Embryonic facial prominence (tissue), 1 donor: ENCODE results near the gene LEMD3.
A peak's percentile ranks its signal among the peaks of the same experiment; 100 is the strongest.

Experiments used
- DNase-seq: peaks from one replicate; pipeline ENCODE4 v3.0.0-alpha.2; 2016; ENCODE audit errors: extremely low spot score

The LEMD3 gene

DNA sequence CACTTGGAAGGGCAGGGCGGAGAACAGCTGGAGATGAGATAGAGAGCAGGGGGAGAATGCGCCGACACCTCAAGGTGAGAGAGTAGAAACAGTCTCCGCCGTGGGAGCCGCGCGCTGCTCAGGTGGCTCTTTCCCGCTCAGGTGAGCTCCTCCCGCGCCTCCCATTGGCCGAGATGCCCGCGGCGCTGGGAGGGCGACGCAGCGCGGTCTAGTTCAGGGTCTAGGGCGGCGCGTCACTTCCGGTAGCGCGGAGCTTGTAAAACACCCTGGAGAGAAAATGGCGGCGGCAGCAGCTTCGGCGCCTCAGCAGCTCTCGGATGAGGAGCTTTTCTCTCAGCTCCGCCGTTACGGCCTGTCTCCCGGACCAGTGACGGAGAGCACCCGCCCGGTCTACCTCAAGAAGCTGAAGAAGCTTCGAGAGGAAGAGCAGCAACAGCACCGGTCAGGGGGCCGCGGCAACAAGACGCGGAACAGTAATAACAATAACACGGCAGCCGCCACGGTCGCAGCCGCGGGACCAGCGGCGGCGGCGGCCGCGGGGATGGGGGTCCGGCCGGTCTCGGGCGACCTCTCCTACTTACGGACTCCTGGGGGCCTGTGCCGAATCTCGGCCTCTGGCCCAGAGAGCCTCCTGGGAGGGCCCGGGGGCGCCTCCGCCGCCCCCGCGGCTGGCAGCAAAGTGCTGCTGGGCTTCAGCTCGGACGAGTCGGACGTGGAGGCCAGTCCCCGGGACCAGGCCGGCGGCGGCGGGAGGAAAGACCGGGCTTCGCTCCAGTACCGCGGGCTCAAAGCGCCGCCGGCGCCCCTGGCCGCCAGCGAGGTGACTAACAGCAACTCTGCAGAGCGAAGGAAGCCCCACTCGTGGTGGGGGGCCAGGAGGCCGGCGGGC is at the start of gene LEMD3:
TSS of gene LEMD3 (plus strand) at position 264 of the 889 bp plus-strand sequence. CDS start at position 278, 14 bp downstream.
- peak; percentile 89 for DNase-seq

DNA sequence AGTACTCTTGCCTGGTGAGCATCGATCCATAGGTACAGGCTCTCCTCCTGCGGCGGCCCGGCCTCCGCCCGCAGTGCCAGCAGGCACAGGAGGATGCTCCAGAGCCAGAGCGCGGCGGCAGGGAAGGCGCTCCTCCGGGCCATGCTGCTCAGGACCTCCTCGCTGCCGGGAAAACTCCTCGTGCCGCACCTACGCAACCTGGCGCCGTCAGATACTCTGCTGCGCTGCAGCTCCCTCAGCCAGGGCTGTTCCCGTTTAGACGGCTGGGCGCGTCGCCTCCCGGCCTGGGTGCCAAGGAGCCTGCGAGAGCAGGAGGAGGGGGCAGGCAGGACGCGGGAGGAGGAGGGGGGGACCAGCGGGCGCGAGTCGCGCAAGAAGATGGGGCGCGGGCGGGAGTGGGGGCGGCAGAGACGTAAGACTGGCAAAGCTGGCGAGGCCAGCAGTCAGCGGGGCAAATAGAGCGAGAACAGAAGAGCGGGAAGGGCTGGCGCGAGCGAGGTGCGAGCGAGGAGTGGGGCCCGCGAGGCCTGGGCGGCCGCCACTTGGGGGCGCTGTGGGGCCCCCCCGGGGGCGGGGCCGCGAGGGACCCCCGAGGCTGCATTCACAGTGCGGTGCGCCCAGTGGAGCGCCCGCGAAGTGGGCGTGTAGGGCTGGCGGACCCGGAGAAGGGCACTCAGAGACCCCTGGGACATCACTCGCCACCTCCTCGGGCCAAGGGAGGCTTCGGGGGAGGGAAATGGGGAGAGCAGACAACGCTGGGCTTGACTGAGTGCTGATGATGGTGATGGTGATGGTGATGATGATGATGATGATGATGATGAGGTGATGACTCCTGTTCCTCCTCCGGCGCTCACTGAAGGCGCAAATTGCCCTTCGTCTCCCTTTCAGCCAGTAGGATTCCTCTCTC is 48.1 kb upstream of the LEMD3 start, which contains the start of gene WIF1:
TSS of gene WIF1 (minus strand) at position 257 of the 907 bp plus-strand sequence. CDS start at position 143, 114 bp downstream.
- DNase-seq, result no peak

DNA sequence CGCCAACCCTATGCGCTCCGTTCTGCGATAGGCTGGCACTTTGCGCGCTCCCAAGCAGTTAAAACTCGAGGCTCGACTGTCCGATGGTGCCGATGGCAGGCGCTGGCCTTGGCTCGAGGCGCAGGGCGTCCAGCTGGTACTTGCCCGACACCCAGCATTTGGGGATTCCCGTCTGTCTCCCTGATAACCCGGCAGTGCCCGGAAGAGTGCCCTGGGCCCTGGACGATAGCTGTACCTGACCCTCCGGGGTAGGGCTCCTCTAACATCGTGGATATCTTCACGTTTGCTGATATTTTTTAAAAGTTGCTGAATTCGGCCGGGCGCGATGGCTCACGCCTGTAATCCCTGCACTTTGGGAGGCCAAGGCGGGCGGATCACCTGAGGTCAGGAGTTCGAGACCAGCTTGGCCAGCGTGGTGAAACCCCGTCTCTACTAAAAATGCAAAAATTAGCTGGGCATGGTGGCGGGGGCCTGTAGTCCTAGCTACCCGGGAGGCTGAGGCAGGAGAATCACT is 47.4 kb upstream of the LEMD3 start:
- no peak for DNase-seq

DNA sequence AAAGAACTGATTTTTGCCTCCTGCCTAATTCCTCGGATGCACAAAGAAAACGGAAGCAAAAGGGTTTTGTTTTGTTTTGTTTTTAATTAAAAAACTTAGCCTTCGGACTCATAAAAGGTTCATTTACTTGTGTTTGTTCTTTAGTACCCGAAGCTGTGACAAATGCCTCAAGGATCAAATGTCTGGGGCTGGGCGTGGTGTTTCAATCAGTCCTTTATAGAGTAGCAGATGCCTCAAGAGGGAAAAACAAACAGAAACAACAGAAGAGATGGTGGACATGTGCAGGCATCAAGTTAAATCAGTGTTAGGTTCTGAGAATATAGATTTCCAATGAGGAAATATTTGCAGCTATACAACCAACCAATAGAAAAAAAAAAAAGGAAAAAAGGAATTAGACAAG is 46.7 kb upstream of the LEMD3 start:
- no peak for DNase-seq

DNA sequence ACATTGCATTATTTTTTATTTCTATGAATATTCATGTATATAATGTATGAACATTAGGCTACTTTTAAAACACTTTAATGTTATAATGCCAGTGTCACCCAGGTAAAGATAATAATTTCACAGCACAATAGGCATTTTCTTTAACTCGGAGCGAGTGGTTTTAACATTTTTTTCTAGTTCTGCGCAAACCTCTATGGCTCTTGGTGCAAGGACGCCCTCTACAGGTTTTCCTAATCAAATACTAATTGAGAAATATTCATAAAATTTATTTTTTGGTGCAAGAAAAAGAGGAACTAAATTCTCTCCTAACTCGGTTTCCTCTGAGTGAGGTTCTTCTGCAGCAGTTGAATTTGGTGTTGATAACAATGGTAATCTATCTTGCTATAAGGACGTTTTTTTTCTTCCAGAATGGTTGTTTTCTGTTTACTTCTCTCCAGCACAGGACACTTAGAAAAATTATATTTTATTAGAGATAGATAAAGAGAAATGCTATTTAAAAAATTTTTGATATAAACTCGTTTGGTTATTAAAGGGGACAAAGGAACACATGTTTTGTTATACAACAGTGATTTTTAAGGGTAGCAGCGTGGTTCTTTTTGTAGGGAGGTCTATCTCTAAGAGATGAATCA is 45.8 kb upstream of the LEMD3 start:
- peak; percentile 39 for DNase-seq

DNA sequence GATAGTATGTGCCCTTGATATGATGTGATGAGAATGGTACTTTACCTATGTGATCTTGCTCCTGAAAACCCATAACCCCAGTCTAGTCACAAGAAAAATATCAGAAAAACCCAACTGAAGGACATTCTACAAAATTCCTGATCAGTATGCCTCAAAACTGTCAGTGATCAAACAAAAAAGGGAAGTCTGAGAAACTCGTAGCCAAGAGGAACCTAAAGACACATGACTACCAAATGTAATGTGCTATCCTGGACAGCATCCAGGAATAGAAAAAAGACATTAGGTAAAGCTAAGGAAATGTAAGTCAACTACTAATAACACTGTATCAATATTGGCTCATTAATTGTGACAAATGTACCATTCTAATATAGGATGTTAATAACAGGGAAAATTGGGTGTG is 44.1 kb upstream of the LEMD3 start:
- no peak for DNase-seq

DNA sequence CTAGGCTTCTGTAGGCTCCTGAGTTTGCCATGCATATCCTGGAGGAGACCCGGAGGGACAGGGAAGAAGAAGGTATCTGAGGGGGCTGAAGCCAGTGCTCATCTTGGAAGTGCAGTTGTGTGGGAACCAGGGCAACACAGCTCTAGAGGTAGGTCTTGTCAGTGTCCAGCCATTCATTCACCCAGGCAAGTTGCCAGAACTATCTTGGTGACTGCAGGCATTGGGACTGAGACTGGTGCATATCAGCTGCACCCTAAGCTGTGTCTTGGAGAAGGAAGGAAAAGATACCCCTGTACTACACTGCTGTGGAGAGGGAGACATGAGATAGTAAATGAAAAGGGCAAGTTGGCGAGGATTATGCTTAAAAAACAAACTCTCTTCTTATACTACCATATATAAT is 43.4 kb upstream of the LEMD3 start:
- no peak for DNase-seq

DNA sequence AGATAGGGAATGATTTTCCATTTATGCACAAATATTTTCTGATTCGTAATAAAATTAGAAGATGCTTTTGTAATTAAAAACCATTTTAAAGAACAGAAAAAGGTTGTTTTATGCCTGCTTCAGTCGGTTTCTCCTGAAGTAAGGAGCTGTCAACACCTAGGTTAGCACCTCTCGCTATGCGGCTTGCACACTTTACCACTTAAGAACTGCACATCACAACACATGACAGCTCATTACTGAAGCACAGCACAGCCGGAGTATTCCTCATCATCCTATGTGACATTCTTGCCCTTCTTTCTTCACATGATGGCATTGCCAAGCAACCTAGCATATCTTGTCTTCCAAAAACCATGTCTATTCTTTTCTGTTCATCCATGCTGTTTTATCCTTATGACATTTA is 42.9 kb upstream of the LEMD3 start:
- no peak for DNase-seq

DNA sequence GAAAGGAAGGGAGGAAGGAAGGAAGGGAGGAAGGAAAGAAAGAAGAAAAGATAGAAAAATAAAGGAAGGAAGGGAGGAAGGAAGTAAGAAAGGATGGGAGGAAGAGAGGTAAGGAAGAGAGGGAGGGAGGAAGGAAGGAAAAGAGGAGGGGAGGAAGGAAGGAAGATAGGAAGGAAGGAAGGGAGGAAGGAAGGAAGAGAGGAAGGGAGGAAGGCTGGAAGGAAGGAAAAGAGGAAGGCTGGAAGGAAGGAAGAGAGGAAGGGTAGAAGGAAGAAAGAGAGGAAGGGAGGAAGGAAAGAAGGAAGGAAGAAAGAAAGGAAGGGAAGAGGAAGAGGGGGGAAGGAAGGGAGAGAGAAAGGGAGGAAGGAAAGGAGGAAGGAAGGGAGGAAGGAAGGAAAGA is 35.5 kb upstream of the LEMD3 start:
- DNase-seq, result no peak

DNA sequence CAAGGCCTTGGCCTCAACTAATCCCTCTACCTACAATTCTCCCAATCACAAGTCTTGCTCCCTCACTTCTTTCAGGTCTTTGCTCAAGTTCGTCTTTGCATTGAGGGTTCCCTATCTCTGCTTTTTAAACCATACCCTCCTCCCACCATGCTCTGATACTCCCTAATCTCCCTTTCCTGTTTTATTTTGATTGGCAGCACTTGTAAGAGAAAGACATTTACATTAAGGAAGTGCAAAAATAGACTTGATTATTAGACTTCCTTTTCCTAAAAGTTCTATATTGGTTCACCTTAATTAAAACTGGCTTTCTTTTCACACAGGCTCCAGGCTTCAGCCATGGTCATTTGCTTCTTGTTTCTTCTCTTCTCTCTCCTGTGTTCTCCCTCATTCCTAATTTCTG is 30.0 kb upstream of the LEMD3 start:
- DNase-seq, result no peak

DNA sequence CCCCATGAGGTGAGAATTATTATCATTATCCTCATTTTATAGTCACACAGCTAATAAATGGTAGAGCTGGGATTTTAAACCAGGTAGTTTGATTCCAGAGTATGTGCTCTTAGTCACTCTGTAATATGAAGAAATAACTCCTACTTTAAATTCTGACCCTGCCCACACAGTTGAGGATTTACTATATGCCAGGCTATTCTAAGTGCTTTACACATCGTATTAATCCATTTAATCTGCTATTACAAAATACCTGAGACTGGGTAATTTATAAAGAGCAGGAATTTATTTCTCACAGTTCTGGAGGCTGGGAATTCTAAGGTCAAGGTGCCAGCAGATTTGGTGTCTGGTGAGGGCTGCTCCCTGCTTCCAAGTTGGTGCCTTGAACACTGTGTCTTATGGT is 28.6 kb upstream of the LEMD3 start:
- no peak for DNase-seq

DNA sequence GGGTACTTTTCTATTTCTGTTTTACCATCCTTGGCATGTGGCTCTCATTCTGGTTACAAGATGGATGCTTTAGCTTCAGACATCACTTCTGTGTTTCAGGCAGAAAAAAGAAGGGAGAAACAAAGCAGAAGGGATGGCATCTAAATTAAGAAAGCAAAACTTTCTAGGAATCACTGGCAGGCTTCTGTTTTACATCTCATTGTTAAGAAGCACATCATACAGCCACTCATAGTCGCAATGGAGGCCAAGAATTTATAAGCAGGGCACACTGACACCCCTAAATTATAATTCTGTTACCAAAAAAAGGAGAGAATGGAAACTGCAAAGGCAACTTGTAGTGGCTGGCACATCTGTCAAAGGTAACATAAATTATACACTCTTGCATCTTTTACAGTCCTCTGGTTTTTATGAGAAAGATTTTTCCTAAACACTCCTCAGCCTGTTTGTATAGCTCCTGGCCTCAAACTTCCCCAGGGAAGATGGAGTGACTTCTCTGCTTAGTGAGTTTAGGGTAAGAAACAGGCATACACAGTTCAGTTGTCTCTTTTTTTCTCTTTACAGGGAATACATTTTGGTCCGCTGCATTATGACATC is 22.0 kb upstream of the LEMD3 start:
- no peak for DNase-seq

DNA sequence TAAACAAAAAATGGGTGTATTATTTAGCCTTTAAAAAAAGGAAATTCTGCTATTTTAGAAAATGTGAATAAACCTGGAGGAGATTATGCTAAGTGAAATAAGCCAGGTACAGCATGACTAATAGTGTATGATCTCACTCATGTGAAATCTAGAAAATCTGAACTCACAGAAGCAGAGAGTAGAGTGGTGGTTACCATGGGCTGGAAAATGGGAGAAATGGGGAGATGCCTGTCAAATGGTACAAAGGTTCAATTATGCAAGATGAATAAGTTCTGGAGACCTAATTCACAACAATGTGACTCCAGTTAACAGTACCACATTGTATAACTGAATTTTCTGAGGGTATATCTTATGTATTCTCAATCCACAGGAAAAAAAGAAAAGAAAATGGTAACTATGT is 17.4 kb upstream of the LEMD3 start:
- DNase-seq, result no peak

DNA sequence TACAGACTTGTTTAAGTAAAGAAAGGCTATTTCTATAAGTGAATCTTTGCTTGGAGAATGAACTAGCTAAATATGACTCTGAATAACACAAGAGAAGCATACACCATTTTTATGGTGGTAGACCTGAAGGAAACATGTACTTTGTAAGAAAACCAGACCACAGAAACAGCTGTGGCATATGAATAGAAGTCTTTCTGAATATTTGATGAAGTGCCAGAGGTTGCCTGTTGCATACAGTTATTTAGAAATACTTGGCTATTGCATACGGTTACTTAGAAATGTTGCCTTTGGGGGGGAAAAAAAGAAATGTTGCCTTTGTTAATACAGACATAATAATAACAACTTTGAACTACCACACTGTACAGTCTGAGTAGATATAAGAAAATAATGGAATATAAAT is 16.8 kb upstream of the LEMD3 start:
- DNase-seq, result peak; percentile 39

DNA sequence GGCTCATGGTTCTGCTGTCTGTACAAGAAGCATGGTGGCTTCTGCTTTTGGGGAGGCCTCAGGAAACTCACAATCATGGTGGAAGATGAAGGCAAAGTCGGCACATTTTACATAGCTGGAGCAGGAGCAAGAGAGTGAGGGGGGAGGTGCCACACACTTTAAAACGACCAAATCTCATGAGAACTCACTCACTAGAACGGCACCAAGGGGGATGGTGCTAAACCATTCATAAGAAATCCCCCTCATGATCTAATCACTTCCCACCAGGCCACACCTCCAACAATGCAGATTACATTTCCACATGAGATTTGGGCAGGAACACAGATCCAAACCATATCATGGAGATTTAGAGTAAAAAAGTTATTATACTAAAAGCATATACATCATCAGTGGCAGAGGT is 13.6 kb upstream of the LEMD3 start:
- no peak for DNase-seq

DNA sequence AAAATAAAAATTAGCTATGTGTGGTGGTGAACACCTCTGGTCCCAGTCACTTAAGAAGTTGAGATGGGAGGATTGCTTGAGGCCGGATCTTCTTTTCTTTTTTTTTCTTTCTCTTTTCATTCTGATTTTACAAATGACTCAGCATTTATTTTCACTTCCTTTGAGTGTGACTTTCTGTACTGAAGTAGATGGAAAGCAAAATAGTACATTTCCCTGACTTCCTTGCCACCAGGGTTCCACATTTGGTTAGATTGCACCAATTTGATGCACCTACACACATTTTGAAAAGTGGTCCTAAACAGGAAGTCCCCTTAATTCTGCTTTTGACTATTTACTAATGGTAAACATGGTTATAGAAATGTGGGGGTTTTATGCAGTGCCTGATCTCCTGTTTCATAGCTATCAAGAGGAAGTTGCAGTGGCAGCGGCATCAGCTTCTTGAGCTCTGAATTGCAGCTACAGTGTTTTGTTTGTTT is 13.0 kb upstream of the LEMD3 start:
- DNase-seq, result no peak

DNA sequence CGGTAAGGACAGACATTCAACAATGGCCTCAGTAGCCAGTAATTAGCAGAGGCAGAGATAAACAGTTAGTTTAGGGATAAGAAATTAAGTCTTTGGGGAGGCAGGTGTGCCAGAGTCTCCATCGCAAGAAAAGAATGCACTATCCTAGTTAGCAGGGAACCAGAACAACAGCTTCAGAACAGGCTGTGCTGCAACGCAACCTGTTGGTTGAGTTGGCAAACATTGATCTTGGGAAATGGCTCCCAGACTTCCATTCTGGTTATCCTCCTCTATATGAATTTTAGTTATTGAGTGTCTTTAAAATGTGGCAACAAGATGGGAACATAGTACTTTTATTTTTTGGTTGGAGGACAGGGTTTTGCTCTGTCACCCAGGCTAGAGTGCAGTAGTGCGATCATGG is 12.3 kb upstream of the LEMD3 start:
- DNase-seq, result no peak

DNA sequence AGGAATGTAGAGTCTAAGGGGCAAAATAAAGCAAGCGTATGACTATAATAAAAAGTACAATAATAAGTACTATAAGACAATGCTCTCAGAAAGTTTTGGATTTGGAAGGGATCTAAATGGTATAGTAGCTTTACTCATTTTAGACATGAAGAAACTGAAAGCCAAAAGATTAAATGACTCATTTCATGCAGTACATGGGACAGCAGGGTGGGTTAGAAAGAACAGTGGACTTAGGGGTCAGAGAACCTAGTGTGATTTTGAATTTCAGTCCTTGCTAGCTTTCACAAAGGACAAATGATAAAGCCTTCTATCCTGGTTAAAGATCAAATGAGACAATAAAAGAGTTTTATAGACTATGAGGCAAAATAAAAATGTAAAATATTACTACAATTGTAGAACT is 6.8 kb upstream of the LEMD3 start:
- DNase-seq, result no peak

DNA sequence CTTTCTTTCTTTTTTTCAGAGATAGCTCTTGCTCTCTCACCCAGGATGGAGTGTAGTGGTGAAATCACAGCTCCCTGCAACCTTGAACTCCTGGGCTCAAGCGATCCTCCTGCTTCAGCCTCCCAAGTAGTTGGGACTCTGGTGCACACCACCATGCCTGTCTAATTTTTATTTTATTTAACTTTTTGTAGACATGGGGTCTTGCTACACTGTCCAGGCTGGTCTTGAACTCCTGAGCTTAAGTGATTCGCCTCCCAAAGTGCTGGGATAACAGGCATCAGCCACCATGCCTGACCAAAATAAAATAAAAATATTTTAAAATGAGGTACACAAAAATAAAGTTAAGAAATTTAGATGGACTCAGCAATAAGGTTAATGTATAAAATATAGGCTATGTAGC is 5.1 kb upstream of the LEMD3 start:
- no peak for DNase-seq

DNA sequence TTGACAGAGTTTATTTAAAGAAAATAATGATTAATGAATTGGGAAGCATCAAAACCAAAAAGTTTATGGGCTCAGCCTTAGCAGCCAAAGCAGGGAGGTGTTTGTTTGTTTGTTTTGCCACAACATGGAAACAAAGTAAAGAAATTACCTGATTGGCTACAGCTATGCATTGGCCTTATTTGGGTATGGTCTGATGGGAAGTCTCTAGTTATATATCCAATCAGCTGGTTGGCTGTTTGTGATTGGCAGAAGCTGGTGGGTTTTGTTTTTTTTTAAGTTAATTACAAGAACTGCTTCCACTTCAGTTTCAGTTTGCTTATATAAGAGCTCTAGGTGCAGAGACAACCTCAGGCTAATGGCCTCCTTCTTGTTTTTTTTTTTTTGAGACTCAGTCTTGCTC is 4.6 kb upstream of the LEMD3 start:
- no peak for DNase-seq

DNA sequence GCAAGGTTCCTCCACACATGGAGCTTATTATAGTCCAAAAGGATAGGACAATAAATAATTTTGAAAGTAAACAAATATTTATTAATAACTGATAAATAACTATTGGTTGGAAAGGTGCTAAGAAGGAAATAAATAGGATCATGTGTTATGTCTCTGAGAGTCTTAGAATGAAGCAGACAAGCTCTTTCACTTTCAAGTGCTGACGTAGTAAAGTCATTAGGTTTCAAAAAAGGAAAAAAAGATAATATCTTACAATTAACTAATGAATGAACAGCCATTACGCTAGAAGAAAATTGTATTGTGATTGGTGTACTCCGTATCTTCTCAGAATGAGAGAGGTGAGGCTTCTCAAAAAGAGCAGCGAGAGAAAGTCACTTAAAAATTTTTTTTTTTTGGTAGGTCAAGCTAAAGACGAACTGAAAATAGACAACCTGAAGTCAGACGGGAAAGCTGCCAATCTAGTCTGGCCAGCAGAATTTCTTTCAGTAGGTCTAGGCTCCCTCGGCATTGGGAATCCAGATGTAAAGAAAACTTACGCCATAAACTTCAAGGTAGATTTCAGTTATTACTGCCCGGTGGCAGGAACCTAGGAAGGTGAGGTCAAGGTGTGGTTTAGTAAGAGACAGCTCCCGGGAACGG is 583 bp upstream of the LEMD3 start:
- DNase-seq, result no peak
